PFSK-1 (cell line): ENCODE data around the gene CRISPLD2.

Experiments used
- POLR2AphosphoS5 ChIP-seq: IDR thresholded peaks from 2 replicates; pipeline ENCODE4 v1.6.1; 2012; ENCODE audit warnings: low read depth, mild to moderate bottlenecking, control low read depth, low read length, moderate library complexity
- REST ChIP-seq, 2 experiments: IDR thresholded peaks; 2 replicates each; pipeline versions ENCODE4 v1.6.1 to v1.8.0; 2011 to 2012; ENCODE audit warnings: low read depth in 2 of 2, low read length in 2 of 2, control low read depth in 1 of 2, inconsistent platforms in 1 of 2, mild to moderate bottlenecking in 1 of 2, moderate library complexity in 1 of 2; ENCODE audit not compliant: insufficient read depth in 1 of 2
- TAF1 ChIP-seq: IDR thresholded peaks from 2 replicates; pipeline ENCODE4 v1.6.1; 2012; ENCODE audit warnings: low read length, control low read depth, borderline replicate concordance; ENCODE audit not compliant: insufficient read depth

- no peak for TF ChIP-seq POLR2AphosphoS5
- no peak for TF ChIP-seq REST (IDR thresholded peaks at IDR 0.05; ENCODE audit: insufficient read depth in 1 of 2, low read depth in 2 of 2, low read length in 2 of 2)
- TF ChIP-seq TAF1: no peak
Observed at GRCh38 chr16:84817613-84818012, 2.2 kb upstream of the CRISPLD2 start.
